ENCODE measurements around the gene SLC35B3. TPM values are rescaled to one million over a fixed set of nuclear protein-coding genes. Genes with fewer than 3 reads are reported as not detected.

SLC35B3 gene
- total RNA-seq, 6 donors from 2014 or later = 6.7 to 17.8 (median 14.3) TPM

GRCh38 chr6:8402546-8402945 lies 32.8 kb downstream of the SLC35B3 start:
- Histone ChIP-seq H3K27me3 (no peaks in the 10 kb centered on the region), H3K4me1 (no peaks in the 10 kb centered on the region), H3K27ac (no peak overlapping the region), H3K9me3 (no peaks in the 10 kb centered on the region), H3K36me3 (no peaks in the 10 kb centered on the region), H3K4me3 (no peak overlapping the region)
- no peak for TF ChIP-seq CTCF (IDR thresholded peaks at IDR 0.05)
- TF ChIP-seq EP300 (IDR thresholded peaks at IDR 0.05) = no peak
- no peak for TF ChIP-seq POLR2A (IDR thresholded peaks at IDR 0.05)
- no peak for TF ChIP-seq POLR2AphosphoS5 (IDR thresholded peaks at IDR 0.05)
- DNase-seq (no peak), ATAC-seq (ENCODE audit: low FRiP score in 2 of 2) (no peak)
- 88 to 92% methylated on average over 1 of the region's 1 CpG for WGBS, 2 donors

- Histone ChIP-seq H3K4me3 (no peak overlapping the region), H3K27me3 (no peaks in the 10 kb centered on the region), H3K36me3 (no peaks in the 10 kb centered on the region), H3K27ac (no peak overlapping the region), H3K4me1 (no peaks in the 10 kb centered on the region), H3K9me3 (no peaks in the 10 kb centered on the region)
- WGBS, 2 donors = 86 to 92% methylated on average over 1 of the region's 1 CpG
- no peak for TF ChIP-seq POLR2AphosphoS5 (IDR thresholded peaks at IDR 0.05)
- no peak for DNase-seq
- no peak for ATAC-seq (ENCODE audit: low FRiP score in 2 of 2)
These were observed 34.7 kb downstream of the SLC35B3 start for GRCh38 chr6:8400663-8401062.

GRCh38 chr6:8392569-8392968 lies 42.8 kb downstream of the SLC35B3 start:
- TF ChIP-seq POLR2A (IDR thresholded peaks at IDR 0.05) (no peak), EP300 (IDR thresholded peaks at IDR 0.05) (no peak), POLR2AphosphoS5 (IDR thresholded peaks at IDR 0.05) (no peak), CTCF (IDR thresholded peaks at IDR 0.05) (no peak)
- no peak for DNase-seq

GRCh38 chr6:8391934-8392333 lies 43.4 kb downstream of the SLC35B3 start:
- Histone ChIP-seq H3K4me1 (no peaks in the 10 kb centered on the region), H3K9me3 (no peaks in the 10 kb centered on the region), H3K4me3 (no peak overlapping the region), H3K27me3 (no peaks in the 10 kb centered on the region), H3K27ac (no peak overlapping the region), H3K36me3 (no peaks in the 10 kb centered on the region)
- no peak for ATAC-seq (ENCODE audit: low FRiP score in 2 of 2)
- TF ChIP-seq POLR2A (IDR thresholded peaks at IDR 0.05) (no peak), EP300 (IDR thresholded peaks at IDR 0.05) (no peak), POLR2AphosphoS5 (IDR thresholded peaks at IDR 0.05) (no peak)
- DNase-seq = no peak

More at GRCh38 chr6:8392569-8392968, 42.8 kb downstream of the SLC35B3 start:
- 50 to 65% methylated on average over 2 of the region's 2 CpGs for WGBS, 2 donors
- H3K27ac ChIP-seq = no peak overlapping the region
- no peaks in the 10 kb centered on the region for H3K4me1 ChIP-seq
- no peaks in the 10 kb centered on the region for H3K36me3 ChIP-seq
- H3K27me3 ChIP-seq = no peaks in the 10 kb centered on the region
- no peaks in the 10 kb centered on the region for H3K9me3 ChIP-seq
- ATAC-seq (ENCODE audit: low FRiP score in 2 of 2) = no peak
- no peak overlapping the region for H3K4me3 ChIP-seq

GRCh38 chr6:8389036-8389818 lies 46.1 kb downstream of the SLC35B3 start:
- 78 to 86% methylated on average over 4 of the region's 4 CpGs for WGBS, 2 donors
- Histone ChIP-seq H3K27ac (no peak overlapping the region), H3K4me3 (no peak overlapping the region), H3K9me3 (no peaks in the 10 kb centered on the region), H3K36me3 (no peaks in the 10 kb centered on the region), H3K27me3 (no peaks in the 10 kb centered on the region), H3K4me1 (no peaks in the 10 kb centered on the region)
- DNase-seq (no peak), ATAC-seq (ENCODE audit: low FRiP score in 2 of 2) (no peak)
- TF ChIP-seq CTCF (IDR thresholded peaks at IDR 0.05) = no peak
- TF ChIP-seq EP300 (IDR thresholded peaks at IDR 0.05) = no peak
- no peak for TF ChIP-seq POLR2A (IDR thresholded peaks at IDR 0.05)

- Histone ChIP-seq H3K36me3 (no peaks in the 10 kb centered on the region), H3K27me3 (no peaks in the 10 kb centered on the region), H3K4me1 (no peaks in the 10 kb centered on the region), H3K4me3 (no peak overlapping the region), H3K27ac (no peak overlapping the region), H3K9me3 (no peaks in the 10 kb centered on the region)
- 85 to 89% methylated on average over 10 to 11 of the region's 11 CpGs for WGBS, 2 donors
- TF ChIP-seq CTCF (IDR thresholded peaks at IDR 0.05) = no peak
- DNase-seq (no peak), ATAC-seq (ENCODE audit: low FRiP score in 2 of 2) (no peak)
These were observed 47.4 kb downstream of the SLC35B3 start for GRCh38 chr6:8387942-8388437.
